DMS 273 (cell line): Measurements from ENCODE around the gene SIRT6.
A peak's percentile ranks its signal among the peaks of the same experiment; 100 is the strongest.
"Not testable (repeated sequence)": the region's sequence is repeated elsewhere in the genome, so short reads cannot be mapped to it uniquely, and the experiment has no call there.

ENCODE experiments used
- DNase-seq: peaks from one replicate; lab custom pipeline; 2025; ENCODE audit not compliant: unreplicated experiment; lab: John Stamatoyannopoulos, UW

Gene SIRT6

DNA sequence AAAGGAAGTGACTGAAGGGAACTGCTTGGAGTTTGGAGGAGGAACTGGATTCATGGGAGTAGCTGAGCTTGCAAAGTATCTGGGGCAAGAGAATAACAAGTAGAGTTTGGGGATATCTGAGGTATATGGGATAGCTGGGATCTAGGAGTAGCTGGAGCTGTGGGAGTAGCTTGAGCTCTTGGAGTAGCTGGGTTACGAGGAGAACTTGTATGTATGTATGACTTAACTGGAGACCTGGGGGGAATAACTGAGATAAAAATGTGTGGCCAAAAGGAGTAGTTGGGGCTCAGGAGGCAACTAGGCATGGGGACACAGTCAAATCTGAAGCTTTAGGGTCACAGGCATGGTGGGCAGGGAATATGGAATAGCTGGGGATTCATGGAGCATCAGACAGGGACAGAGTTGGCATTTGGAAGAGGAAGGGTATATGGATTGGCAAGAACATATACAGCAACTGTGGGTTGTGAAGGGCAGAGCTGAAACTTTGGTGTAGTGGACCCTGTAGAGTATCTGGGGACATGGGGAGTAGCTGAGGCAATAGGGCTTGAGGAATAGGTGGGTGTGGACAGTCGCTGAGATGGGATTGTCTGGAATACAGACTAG is 18.7 kb upstream of the SIRT6 start:
- no peak for DNase-seq

DNA sequence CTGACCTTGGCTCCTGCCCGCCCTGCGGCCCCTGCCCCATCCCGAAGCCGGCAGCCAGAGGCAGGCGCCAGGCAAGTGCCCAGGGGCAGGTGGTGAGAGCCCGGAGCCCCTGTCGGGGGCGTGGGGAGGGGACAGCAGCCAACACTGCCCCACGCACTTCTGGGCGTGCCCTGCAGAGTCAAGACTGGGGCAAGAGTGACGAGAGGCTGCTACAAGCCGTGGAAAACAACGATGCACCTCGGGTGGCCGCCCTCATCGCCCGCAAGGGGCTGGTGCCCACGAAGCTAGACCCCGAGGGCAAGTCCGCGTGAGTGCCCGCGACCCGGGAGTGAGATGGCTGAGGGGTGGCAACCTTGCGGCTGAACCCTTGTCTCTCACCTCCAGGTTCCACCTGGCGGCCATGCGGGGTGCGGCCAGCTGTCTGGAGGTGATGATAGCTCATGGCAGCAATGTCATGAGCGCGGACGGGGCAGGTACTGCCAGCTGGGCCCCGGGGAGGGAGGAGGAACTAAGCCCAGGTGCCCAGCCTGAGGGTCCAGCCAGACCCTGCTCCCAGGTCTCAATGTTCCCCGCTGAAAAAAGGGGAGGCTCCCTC is 17.4 kb upstream of the SIRT6 start:
- peak; percentile 51 for DNase-seq

DNA sequence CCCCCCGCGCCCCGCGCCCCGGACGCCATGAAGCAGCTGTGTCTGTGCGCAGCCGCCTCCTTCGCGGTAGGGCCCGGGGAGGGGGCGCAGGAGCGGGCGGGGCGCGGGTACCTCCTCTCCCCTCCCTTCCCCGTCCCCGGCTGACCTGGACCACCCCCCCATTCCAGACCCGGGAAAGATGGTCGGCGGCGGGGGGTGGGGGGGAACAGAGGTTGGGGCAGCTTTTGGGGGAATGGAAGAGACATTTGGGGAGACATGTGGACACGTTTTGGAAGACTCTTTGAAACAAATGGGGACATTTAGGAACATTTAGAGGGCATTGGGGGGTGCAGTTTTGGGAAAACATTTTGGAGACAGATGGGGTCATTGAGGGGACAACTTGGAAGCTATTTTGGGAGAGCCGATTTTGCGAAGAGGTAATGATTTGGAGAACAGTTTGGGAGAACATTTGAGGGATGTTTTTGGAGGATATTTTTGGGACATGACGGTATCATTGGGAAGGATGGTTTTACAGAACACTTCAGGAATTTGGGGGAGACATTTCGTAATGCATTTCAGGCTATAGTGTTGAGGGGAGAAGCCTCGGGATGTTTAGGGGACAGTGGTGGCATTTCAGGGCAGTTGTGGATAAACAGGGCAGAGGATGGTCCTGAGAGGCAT is 16.2 kb upstream of the SIRT6 start:
- DNase-seq: no peak

DNA sequence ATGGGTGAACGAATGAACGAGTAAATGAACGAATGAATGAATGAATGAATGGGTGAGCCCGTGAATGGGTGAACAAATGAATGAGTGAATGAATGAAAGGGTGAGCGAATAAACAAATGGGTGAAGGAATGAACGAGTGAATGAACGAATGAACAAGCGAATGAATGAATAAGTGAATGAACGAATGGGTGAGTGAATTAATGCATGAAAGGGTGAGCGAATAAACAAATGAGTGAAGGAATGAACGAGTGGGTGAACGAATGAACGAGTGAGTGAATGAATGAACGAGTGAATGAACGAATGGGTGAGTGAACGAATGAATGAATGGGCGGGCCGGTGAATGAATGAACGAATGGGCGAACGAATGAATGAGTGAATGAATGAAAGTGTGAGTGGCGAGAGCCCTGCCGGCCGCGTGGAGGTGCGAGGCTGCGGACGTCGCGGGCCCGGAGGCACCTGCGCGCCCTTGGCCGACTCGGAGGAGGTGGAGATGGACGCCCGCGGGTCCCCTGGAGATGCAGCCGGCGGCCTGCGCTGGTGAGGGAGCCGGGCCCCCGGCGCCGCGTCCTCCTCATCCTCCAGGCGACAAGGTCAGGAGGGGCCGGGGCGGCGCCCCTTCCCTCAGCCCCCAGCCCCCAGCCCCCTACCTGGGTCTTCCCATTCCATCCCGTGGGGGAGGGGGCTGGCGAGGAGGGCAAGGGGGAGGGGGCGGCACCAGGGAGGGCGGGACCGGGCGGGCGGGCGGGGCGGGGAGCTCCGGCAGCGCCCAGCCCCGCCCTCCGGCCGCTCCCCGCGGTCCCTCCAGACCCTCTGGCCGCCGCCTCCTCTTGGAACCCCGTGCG is 15.5 kb upstream of the SIRT6 start:
- DNase-seq: peak; percentile 69

DNA sequence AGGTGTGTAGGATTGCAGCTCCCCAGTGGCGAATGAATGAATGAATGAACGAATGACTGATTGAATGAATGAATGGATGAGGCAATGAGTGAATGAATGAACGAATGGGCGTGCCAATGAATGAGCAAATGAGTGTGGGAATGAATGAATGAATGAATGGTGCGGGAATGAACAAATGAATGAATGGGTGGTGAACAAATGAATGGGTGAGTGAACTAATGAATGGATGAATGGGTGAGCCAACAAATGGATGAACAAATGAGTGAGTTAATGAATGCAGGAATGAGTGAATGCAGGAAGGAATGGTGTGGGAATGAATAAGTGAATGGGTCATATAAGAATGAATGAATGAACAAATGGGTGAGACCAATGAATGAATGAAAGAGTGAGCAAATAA is 14.9 kb upstream of the SIRT6 start:
- no peak for DNase-seq

DNA sequence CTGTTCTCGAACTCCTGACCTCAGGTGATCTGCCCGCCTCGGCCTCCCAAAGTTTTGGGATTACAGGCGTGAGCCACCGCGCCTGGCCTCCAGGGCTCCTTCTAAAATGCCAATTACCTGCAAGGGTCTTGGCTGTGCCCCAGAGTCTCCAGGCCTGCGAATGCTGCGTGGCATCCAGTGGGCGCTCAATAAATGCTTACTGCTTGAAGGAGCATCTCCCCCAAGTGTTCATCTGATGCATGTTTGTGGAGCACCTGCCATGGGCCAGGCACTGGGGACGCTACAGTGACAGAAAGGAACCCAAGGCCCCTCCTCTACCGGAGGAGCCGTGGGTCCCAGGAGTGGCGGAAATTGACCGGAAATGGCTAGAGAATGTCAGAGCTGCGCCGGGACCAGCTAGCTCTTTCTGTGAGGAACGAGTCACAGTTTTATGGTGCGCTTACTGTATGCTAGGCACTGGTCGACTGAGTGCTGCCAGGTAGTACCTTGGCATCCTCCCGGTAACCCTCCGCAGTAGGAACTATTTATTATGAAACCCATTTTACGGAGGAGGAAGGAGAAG is 14.3 kb upstream of the SIRT6 start:
- no peak for DNase-seq

DNA sequence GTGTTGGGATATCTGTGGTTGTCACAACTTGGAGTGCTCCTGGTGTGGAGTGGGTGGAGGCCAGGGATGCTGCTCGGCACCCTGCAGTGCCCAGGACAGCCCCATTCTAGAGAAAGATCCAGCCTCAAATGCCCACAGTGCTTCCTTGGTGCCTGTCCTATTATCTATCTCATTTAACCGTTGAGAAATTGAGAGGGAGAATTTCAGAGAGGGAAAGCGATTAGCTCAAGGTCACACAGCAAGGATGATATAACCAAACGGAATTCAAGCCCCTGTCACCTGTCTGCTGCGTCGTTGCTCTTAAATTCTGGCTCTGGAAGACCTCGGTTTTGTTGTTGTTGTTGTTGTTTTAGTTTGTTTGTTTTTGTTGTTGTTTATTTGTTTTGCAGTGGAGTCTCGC is 13.6 kb upstream of the SIRT6 start:
- DNase-seq: no peak

DNA sequence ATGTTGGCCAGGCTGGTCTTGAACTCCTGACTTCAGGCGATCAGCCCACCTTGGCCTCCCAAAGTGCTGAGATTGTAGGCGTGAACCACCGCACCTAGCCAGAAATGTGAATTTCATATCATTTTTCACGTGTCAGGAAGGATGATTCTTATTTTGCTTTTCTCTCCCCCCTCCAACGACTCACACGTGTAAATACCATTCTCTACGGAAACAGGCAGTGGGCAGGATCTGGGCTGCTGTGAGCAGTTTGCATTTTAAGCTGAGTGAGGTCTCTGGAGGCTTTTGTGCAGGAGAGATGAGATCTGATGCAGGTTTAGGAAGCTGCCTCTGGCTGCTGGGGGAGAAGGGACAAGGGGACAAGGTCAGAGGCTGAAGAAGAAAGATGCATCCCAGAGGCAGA is 12.0 kb upstream of the SIRT6 start:
- DNase-seq: no peak

- DNase-seq: not testable (repeated sequence)
Measured at GRCh38 chr19:4192537-4192936, 10.2 kb upstream of the SIRT6 start.

DNA sequence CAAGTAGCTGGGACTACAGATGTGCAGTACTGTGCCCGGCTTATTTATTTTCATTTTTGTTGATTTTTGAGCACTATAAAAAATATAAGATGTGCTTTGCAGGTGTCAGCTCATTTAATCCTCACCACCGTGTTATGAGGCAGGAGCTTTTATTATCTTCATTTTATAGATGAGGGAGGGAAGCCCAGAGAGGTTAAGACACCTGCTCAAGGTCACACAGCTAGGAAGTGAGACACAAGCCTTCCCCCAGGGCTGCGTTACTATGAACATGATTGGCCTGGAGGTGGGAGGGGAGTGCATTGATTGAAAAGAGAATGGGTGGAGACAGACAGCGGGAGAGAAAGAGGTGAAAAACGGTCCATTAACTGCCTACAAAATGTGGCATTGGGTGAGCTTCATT is 7.3 kb upstream of the SIRT6 start:
- no peak for DNase-seq

- no peak for DNase-seq
Measured at GRCh38 chr19:4187313-4188122, 5.2 kb upstream of the SIRT6 start.

DNA sequence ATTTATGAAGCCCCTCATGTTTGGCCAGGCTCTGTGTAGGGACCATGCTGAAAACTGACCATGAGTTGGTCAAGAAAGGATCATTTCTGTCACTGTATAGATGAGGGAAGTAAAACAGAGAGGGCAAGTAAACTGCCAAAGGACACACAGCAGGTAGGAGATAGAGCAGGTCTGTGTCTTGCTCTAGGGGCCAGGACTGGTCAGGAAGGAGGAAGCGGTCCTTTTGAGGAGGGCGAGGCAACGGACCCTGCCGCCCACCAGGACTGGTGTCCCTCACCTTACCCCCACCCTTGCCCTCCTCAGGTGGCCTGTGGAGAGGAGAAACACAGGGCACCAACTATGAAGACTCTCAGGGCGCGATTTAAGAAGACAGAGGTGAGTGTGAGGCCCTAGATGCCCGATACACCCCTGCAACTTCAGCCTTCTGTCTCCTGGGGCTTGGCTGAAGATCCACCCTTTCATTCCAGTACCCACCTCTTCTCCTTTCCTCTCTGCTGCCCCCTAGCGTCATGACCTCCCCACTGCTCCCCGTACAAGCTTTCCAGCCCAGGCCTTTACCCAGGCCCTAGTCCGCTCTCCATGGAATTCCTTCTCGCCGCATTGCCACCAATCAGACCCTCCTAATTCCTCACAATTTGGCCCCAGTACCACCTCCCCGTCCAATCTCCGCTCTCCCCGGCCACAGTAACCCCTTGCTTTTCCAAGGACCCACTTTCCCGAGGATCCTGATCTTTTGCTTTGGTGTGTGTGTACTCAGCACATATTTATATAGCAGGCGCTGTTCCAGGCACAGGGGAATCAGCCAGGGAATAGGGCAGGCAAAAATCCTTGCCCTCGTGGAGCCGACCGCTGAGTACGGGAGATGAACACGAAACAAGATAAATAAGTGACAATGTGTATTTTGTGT is 4.0 kb upstream of the SIRT6 start:
- DNase-seq: peak; percentile 91

DNA sequence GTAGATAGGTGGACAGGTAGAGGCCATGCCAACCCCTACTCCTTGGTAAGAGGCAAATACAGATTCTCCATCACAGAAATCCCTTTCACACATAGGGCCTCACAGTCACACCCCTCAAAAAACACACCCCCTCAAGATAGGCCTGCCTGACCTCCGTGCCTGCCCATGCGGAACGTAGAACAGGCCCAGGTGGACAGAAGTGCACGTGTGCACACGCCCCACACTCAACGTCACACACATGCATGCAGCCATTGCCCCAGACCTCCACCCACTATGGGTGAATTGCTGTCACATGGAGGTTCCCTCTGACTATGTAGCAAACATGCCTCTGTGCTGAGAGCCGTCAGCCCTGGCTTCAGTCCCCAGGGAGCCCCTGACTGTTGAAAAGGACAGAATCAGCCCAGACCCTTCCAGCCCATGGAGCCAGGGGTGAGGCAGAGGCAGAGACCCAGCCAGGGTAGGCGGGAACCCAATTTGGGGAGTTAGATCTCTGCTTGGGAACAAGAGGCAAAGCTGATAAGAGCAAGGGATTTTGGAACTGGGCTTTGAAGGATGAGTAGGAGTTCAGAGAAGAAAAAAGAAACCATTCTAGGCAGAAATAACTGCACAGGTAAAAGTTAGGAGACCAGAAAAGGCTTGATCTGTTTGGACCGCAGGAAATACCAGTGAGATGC is 3.2 kb upstream of the SIRT6 start:
- no peak for DNase-seq

- DNase-seq: no peak
Measured at GRCh38 chr19:4184718-4185352, 2.5 kb upstream of the SIRT6 start.

DNA sequence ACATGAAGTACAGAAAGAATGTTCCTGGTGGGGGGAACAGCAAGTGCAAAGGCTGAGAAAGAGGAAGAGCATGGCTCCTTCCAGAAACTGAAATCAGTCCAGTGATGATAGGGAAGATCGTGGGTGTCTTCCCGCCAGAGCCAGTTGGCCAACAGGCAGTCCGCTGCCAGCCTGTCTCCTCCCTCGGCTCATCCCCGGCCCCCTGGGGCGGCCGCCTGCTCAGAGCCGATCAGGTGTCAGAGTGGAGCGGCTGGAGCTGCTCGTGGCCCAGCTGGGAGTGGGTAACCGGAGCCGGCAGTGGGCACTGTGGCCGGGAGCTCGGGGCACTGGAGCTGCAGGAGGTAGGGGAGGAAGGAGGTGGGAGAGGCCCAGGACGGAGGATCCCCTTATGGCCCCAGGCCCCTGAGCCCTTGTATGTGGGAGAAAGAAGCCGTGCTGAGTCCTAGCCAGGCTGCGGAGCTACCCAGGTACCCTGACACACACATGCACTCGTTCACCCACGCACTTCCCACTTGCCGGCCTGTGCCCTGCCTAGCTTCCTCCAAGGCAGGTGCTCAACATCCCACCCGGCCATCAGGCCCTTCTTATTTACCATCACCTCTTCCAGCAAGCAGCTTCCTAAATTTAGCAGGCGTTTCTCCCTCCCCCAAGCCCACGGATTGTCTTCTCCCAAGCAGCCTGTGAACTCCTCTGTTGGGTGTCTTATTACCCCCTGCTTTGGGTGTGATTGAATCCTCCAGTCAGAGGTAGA is 1.8 kb upstream of the SIRT6 start:
- peak; percentile 88 for DNase-seq

GRCh38 chr19:4181053-4181508 is 1.3 kb downstream of the SIRT6 start:
- DNase-seq: no peak

DNA sequence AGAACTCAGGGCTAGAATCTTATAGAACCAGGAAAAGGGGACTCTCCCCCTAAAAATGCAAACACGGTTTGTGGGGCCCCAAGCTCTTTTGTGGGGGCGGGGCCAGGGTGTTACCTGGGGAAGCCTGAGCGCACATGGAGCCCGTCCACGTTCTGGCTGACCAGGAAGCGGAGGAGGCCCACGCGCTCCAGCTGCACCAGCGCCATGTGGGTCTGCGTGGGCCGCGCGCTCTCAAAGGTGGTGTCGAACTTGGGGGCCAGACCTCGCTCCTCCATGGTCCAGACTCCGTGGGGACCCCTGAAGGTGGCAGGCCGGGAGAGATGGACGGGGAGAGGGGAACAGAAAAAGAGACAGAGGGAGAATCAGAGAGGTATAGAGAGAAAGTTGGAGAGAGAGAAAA is 3.4 kb downstream of the SIRT6 start:
- DNase-seq: no peak

DNA sequence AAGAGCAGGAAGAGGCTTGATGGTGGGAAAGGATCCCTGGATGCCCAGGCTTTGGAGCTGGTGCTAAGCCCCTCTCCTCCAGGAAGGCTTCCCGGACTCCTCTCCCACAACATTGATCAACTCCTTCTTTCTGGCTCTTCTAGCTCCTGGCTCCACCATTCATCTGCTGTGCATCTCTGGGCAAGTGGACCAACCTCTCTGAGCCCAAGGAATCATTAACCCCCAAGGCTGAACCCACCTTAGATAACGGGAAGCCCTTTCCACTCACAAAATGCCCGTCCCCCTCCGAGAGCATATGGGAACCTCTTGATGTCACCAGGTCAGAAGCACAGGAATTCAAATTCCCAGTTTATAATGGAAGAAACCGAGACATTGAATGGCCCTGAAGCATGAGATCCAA is 5.2 kb downstream of the SIRT6 start:
- no peak for DNase-seq
